NCI-H128 (cell line): ENCODE measurements around the gene TM4SF4.

Experiments
- DNase-seq: peaks from one replicate; lab custom pipeline; 2025; ENCODE audit not compliant: unreplicated experiment; lab: John Stamatoyannopoulos, UW

TM4SF4 gene

DNA sequence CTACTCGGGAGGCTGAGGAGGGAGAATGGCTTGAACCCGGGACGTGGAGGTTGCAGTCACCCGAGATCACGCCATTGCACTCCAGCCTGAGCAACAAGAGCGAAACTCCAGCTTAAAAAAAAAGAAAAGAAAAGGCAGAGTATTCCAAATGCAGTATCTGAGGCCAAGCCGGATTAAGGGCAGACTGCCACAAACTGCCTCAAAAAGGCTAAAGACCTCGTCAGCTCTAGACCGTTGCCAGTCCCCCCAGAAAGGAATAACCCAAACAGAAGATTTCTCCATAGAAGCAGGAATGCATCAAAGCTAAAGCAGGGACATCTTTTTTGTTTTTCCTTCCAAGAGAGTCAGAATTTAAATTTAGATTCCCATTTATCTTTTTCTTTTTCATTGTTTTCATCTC, 72.9 kb downstream of the TM4SF4 start:
- DNase-seq = no peak

DNA sequence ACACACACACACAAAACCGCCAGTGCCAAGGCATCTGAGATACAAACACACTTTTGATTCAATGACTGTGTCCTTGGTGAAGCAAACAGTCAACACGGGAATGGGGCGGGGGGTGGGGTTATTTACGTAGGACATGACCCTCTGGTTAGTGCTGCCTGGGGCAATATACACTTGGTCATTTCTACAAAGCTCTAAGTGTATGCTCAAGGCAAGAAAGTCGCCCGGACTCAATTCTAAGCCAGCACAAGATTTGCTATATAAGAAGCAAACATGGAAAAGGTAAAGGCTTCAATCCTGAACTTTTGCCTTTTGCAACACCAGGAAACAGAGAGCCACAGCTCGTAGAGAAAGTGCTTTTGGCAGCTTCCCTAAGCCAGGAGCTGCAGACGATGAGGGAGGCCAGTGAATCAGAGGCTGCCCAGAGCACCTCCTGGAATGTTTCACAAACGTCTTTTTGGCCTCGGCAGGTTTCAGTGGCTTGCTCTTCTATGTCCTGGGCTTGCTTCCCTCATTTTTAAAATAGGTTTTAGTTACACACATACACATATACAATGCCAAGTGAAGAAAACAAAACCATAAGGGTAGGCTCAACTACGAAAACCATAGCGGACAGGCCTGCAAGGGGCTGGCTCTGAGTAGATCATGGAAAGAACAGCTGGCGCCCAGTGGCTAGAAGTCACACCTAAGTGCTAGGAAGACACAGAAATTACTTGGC, 73.6 kb downstream of the TM4SF4 start:
- DNase-seq = no peak

DNA sequence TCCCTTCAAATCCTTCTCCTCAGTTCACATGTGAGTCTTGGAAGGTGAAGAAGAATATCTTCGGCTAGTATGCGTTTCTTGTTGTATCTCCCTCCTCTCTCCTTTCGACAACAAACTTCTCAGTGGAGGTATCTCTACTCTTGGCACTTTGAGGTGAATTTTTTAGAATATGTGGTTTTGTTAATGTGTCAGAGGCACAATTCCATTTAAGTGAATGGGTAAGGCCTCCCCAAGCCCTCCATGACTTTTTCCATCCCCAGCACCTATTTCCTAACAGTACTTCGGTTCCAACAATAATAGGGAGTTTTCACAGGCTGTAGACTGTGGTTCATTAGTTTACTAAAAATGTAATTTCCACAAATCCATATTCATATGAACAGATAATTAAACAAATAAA, 74.2 kb downstream of the TM4SF4 start:
- DNase-seq = no peak

DNA sequence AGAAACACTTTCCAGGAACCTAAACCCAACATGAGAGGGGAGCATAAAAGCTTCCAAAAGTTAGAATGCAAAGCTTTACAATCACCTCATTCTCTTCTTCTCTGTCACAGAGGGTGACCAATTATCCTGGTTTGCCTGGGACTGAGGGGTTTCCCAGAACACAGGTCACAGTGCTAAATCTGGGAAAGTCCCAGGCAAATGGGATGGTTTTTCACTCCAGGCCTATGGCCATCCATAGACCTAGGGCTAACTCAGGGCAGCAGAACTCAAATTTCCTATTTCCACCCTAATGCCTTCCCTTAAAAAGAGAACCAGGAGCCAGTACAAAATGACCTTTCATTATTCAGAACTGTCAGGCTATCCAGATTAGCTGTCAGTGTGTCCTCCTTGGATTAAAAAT, 77.0 kb downstream of the TM4SF4 start:
- no peak for DNase-seq

DNA sequence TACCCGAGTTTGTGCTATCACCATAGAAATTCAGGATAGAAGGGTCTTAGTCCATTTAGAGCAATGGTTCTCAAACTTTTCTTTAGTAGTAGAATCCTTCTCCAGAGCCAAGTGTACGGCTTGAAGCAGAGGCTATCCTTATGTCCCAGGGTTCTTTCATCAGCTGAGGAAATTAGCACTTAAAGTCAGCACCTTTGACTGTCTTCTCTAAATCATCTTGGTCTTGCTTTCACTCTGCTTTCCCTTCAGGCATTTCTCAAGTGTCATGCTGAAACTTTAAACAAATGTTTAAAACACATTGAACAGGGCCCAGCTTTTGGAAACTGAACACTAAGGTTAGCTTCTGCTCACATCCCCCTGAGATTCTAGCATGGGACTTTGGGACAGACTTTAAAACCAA, 78.2 kb downstream of the TM4SF4 start:
- no peak for DNase-seq
